Myocyte (in vitro differentiated cells): ENCODE results near the gene IFT22. TPM values are rescaled to one million over a fixed set of nuclear protein-coding genes. Genes with fewer than 3 reads are reported as not detected.
"Not testable (repeated sequence)": the region's sequence is repeated elsewhere in the genome, so short reads cannot be mapped to it uniquely, and the experiment has no call there.

Experiments
- DNase-seq: peaks from one replicate; pipeline ENCODE4 v3.0.0-alpha.2; 2012; ENCODE audit warnings: low read depth
- total RNA-seq: library from RNA; depleted of rRNA; stranded (reverse); fragments of >200 nt; gene quantifications from 2 replicates; pipeline ENCODE4 v1.2.3, GENCODE V29; 2014

The IFT22 gene
- total RNA-seq, 1 donor from 2014 or later = 28.8 TPM

DNA sequence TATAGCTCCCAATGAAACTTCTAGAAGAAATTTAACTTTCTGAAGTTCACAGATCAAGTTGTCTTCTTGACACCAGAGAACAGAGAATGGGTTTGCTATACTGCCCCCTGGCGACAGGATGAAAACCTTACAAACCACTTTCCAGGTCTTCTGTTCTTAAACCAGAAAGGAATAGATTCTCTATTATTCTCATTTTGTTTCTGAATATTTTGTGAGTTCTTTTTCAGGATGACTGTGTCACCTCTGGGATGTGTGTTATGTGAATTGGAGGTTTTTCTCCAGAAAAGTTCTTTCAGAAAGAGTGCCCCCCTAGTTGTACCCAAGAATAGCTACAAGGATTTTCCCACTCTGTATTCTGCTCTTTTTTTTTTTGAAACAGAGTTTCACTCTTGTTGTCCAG is 6.3 kb downstream of the IFT22 start:
- peak; percentile 64 for DNase-seq

DNA sequence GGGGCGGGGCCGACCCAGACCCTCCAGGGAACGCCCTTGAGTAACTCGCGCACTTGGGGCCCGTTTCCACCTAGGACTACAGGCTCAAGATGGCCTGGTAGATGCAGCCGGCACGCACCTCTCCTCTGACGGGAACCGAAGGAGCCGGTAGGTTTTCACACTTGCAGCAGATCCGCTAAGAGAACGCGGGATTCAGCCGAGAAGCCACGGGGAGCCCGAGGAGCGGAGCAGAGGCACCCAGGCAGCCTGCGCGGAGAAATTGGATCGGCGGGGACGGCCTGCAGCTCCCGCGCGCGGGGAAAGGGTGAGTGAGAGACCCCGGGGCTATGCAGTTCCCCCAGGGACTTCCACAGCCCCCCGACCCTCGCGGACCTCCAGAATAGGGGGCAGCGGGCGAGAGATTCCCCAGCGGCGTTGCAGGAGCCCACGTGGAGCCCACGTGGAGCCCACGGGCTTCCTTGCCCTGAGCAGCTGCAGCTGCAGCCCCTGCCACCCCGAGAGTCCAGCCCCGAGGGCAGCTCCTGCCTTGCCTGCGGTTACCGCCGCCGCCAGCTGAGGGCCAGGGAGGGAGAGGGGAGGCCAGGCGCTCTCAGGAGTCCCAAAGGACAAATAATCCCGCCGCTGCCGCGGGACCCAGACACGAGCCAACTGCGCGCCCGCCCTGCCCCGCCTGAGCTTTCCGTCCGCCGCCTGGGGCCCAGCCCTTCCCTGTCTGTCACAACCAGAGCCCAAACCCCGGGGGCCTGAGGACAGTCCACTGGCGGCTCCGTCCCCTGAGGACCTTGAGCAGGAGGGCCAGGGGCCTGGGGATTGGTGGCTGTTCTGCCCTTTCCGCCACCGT is 13.1 kb downstream of the IFT22 start:
- no peak for DNase-seq

DNA sequence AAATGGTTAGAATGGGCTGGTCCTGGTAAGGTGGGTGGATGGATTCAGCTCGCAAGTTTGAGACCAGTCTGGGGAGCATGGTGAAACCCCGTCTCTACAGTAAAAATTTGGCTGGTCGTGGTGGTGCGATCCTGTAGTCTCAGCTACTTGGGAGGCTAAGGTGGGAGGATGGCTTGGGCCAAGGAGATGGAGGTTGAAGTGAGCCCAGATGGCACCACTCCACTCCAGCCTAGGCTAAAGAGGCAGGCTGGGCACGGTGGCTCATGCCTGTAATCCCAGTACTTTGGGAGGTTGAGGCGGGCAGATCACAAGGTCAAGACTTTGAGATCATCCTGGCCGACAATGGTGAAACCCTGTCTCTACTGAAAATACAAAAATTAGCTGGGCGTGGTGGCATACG is 15.3 kb downstream of the IFT22 start:
- DNase-seq = no peak

DNA sequence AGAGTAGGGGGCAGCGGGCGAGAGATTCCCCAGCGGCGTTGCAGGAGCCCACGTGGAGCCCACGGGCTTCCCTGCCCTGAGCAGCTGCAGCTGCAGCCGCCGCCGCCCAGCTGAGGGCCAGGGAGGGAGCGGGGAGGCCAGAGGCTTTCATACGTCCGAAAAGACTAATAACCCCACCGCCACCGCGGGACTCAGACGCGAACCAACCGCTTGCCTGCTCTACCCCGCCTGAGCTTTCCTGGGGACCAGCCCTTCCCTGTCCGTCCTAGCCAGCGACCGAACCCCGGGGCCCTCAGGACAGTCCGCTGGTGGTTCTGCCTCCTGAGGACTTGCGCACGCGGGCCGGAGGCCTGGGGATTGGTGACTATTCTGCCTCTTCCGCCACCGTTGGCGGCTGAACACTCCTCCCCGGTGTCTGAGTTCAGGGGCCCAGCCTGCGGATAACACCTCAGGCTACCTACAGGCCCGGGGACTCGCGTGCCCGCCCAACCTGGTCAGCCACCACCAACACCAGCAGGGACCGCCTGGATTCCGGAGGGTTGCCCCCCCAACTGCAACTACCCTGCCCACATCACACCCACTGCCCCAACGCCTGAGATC is 18.4 kb downstream of the IFT22 start:
- no peak for DNase-seq

DNA sequence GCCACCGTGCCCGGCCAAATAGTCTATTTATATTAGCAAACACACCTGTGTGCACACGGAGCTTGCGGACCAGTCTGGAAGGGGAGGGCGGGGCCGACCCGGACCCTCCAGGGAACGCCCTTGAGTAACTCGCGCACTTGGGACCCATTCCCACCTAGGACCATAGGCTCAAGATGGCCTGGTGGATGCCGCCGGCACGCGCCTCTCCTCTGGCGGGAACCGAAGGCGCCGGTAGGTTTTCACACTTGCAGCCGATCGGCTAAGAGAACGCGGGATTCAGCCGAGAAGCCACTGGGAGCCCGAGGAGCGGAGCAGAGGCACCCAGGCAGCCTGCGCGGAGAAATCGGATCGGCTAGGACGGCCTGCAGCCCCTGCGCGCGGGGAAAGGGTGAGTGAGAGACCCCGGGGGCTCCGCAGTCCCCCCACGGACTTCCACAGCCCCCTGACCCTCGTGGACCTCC is 18.9 kb downstream of the IFT22 start:
- DNase-seq = no peak

DNA sequence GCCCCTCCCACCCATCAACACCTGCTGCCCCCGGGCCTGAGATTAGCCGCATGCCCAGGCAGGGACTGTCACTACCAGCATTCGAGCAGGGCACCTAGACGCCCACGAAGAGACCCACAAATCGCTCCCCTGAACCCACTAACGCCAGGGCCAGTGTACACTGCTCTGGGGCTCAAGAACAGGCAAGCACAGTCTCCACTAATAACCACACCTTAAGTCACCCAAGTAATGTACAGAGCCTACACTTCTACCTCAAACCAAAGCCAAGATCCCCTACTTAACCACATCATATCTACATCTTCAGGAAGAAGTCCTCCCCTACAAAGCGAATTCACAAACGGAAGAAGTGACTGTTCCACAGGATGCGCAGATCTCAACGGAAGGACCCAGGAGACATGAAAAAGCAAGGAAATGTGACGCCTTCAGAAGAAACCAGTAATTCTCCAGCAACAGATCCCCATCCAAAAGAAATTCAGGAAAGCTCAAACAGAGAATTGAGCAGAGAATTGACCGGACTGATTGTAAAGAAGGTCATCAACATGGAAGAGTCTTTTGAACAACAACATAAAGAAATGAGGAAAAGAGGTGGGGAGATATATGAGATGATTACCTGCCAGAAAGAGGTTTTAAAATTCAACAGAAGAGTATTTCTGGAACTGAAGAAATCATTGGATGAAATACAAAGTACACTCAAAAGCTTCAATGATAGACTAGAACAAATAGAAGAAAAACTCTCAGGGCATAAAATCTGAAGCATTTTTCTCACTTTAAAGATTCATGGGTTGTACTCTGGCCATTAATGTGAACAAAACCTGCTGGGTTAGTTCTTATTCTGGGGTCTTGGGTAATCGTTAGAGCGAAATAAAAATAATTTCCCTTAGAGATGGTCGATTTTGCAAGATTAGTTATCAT is 20.9 kb downstream of the IFT22 start:
- DNase-seq = no peak

DNA sequence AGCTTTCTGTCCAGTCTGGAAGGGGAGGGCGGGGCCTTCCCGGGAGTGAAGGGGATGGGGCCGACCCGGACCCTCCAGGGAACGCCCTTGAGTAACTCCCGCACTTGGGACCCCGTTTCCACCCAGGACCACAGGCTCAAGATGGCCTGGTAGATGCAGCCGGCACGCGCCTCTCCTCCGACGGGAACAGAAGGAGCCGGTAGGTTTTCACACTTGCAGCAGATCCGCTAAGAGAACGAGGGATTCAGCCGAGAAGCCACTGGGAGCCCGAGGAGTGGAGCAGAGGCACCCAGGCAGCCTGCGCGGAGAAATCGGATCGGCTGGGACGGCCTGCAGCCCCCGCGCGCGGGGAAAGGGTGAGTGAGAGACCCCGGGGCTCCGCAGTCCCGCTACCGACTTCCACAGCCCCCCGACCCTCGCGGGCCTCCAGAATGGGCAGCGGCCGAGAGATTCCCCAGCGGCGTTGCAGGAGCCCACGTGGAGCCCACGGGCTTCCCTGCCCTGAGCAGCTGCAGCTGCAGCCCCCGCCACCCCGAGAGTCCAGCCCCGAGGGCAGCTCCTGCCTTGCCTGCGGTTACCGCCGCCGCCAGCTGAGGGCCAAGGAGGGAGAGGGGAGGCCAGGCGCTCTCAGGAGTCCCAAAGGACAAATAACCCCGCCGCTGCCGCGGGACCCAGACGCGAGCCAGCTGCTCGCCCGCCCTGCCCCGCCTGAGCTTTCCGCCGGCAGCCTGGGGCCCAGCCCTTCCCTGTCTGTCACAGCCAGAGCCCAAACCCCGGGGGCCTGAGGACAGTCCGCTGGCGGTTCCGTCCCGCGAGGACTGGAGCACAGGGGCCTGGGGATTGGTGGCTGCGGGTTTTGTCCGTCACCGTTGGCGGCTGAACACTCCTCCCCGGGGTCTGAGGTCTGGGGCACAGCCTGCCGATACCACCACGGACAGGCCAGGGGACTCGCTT is 21.8 kb downstream of the IFT22 start:
- DNase-seq = peak; percentile 47

DNA sequence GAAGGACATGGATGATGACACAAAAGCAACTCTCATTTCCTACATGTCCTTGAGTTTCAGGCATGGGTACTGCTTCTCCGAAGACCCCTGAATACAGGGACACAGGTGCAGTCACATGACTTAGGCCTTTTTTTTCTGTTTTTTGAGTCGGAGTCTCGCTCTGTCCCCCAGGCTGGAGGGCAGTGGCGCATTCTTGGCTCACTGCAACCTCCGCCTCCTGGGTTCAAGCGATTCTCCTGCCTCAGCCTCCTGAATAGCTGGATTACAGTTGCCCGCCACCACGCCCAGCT is 26.8 kb downstream of the IFT22 start:
- no peak for DNase-seq

DNA sequence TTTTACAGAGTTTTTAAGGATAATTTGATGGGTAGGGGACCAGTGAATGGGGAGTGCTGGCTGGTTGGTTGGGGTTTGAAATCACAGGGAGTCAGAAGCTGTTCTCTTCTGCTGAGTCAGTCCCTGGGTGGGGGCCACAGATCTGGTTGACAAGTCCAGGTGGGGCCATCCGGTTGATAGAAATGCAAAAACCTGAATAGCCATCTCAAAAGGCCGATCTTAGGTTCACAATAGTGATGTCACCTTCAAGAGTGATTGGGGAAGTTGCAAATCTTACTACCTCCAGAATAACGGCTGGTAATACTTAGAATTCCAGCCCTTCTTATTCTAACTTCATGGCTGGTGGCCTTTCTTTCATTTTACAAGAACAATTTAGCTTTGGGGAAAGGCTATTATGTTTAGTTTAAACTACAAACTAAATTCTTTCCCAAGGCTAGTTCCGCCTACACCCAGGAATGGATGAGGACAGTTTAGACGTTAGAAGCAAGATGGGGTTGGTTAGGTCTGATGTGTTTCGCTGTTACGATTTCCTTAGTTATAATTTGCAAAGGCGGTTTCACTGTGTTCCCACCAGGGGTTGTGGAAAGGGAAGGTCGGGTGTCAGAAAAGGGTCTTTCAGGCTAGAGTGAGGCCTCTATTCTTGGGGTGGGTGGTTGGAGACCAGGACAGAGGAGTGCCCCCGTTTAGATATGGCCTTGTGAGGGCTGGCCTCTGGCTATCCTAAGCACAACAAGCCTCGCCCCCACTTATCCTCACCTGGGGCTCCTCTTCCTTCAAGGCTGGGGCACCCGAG is 27.4 kb downstream of the IFT22 start:
- no peak for DNase-seq

DNA sequence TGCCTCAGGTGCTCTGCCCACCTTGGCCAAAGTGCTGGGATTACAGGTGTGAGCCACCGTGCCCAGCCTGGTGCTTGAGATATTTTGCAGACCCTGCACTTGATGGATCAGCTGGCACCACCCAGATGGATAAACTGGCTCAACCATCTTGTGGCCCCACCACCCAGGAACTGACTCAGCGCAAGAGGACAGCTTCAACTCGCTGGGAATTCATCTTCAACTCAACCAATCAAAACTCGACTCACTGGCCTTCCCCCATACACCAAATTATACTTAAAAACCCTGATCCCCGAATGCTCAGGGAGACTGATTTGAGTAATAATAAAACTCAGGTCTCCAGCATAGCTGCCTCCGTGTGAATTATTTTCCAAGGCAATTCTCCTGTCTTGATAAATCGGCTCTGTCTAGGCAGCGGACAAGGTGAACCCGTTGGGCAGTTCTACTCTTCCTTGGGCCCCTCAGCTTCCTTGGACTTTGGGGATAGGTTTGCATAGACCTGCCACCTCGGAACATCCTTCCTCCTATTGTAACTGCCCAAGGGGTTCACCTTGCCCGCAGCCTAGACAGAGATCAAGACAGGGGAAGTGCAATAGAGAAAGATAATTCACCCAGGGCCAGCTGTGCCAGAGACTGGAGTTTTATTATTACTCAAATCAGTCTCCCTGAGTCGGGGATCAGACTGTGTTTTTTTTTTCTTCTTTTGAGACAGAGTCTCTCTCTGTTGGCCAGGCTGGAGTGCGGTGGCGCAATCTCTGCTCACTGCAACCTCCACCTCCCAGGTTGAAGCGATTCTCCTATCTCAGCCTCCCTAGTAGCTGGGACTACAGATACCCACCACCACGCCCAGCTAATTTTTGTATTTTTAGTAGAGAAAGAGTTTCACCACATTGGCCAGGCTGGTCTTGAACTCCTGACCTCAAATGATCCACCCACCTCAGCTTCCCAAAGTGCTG is 28.3 kb downstream of the IFT22 start:
- not testable (repeated sequence) for DNase-seq

DNA sequence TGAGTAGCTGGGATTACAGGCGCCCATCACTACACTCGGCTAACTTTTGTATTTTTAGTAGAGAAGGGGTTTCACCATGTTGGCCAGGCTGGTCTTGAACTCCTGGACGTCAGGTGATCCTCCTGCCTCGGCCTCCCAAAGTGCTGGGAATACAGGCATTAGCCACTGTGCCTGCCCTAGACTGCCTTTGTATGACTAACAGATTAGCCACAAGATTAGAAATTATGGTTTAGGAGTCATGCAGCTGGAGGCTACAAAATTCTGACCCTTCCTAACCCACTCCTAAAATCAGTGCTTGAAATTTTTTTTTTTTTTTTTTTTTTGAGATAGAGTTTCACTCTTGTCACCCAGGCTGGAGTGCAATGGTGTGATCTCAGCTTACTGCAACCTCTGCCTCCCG is 29.0 kb downstream of the IFT22 start:
- not testable (repeated sequence) for DNase-seq

DNA sequence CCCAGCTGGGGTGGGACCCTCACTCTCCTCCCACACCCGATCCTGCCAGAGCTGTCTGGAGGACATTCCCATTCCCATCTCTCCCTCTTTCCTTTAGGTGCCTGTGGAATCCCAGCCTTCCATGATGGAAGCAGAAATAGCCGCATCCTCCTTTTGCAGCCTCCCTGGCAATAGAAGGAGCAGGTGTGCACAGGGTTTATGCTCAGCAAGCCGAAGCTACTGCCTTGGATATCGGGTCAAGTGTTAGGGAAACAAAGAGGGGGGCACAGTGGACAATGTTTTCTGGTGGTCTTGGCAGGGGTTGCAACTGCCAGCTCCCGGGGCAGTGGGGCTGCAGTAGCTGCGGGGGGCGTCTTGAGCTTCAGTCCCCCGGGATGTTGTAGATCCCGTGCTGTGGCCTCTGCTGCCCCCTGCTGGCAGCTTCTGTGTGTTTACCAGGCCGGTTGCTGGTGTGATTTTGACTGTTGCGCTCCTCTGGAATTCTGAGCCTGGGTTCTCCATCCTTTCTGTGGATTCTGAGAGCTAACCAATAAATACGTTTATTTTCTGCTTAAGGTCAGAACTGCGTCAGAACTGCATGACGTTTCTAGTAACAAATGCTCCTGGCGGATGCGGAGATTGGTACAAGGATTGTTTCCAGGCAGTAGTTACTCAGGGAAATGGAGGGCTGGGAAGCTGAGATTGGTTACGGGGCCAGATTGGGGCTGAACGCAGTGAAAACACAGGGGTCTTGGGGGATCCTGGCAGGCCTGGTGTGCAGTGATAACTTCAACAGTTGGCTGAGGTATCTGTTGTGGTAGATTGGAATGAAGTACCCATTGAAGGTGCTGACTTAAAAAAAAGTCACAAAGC is 31.2 kb downstream of the IFT22 start:
- peak; percentile 52 for DNase-seq

DNA sequence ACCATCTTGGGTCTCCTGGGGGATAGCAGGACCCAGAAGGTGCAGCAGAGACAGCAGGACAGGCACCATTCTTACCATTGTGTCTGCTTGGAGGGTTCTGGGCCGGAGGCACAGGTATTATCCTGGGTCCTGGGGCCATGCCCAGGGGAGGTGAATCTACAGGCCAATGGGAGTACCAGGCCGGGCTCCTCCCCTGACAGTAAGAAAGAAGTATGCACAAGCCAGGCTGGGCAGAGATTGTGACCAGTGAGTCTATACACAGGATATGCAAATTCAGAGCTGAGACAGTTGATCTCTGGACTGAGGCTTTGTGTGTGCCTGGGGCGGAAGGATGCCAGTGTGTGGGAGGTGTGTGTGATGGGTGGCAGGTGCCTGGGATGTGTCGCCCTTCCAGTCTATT is 31.9 kb downstream of the IFT22 start:
- DNase-seq = not testable (repeated sequence)

DNA sequence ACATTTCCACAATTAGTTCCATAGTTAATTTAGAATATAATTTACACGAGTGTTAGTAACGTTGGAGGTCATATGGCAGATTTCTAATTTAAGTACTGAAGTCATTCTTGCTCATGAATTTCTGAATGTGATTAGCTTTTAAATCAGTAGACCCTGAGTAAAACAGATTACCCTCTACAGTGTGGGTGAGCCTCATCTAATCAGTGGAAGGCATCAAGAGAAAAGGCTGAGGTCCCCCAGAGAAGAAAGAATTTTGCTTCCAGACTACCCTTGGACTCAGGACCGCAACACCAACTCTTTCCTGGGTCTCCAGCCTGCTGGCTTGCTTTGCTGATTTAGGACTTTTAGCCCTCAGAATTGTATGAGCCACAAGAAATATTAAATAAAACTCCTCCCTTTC is 33.2 kb downstream of the IFT22 start:
- no peak for DNase-seq

DNA sequence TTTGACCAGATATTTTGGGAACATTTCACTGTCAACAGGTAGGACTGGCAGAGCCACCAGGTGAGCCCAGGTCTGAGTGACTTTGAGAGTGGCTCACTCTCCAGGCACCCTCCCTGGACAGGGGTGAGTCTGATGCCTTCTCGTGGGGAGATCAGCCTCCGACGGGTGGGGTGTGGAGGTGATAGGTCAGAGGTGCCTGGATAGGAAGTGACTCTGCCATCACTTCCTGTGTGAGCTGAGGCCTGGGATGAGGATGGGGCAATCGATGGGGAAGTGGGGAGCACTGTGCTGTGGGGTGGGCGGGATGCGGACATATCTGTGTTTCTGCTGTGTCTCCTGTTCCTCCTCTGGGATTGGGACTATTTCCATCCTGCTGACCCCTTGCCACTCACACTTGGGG is 34.6 kb downstream of the IFT22 start:
- no peak for DNase-seq

DNA sequence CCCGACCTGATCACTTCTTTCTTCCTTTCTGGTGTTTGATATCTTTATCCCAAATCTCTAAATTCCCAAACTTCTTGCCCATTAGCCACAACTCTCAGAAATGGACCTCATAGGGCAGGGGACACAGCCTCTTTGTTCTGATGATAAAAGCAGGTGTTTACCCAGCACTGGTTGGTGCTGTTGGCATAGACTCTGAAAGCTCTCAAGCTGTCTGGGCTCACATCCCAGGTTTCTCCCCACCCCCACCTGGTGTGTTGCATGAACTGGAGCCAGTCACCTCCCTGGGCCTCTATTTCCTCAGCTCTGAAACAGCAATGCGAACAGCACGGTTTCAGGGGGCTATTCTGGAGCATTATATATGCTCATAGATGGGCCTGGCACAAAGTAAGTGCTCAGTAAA is 35.7 kb downstream of the IFT22 start:
- not testable (repeated sequence) for DNase-seq

DNA sequence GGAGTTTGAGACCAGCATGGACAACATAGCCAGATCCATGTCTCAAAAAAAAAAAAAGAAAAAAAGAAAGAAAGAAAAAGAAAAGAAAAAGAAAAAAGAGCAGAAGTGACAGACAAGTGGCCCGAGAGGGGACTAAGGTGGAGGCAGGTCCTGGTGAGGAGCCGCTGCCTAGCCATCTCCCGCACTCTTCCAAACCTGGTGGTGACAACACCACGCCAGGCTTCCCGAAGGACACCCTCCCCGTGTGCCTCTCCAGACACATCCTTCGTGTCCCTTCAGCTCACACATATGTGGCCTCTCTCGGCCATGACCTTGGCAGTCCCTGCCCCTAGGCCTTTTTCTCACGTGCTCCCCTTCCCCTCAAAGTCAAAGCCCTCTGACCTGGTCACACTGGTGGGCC is 36.4 kb downstream of the IFT22 start:
- no peak for DNase-seq

DNA sequence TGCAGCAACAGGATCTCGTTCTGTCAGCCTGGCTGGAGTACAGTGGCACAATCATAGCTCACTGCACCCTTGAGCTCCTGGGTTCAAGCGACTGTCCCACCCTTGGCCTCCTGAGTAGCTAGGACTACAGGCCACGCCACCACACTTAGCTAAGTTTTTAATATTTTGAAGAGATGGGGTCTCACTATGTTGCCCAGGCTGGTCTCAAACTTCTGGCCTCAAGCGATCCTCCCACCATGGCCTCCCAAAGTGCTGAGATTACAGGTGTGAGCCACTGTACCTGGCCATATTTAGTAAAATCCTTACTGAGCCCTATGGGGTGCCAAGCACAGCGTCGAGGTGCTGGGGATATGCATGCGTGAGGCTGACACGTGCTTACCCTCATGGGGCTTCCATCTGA is 40.7 kb downstream of the IFT22 start:
- DNase-seq = not testable (repeated sequence)
